CD4-positive, alpha-beta T cell treated with Interleukin-2 at 100 ng/mL for 4 hours (primary cell): Measurements from ENCODE around the gene SMCR8.
A peak's percentile ranks its signal among the peaks of the same experiment; 100 is the strongest.
"Not testable (repeated sequence)": the region's sequence is repeated elsewhere in the genome, so short reads cannot be mapped to it uniquely, and the experiment has no call there.

ENCODE experiments used
- DNase-seq: peaks from one replicate; pipeline ENCODE4 v3.0.0-alpha.2; 2020; ENCODE audit warnings: low spot score

The SMCR8 gene

GRCh38 chr17:18314731-18315561 is at the start of gene SMCR8, which contains the start of gene TOP3A:
TSS of gene SMCR8 (plus strand) at chr17:18315293. CDS start at chr17:18315790, 497 bp downstream.
TSS of gene TOP3A (minus strand) at chr17:18314994. CDS start at chr17:18314778, 216 bp downstream.
- DNase-seq, result peak; percentile 97

DNA sequence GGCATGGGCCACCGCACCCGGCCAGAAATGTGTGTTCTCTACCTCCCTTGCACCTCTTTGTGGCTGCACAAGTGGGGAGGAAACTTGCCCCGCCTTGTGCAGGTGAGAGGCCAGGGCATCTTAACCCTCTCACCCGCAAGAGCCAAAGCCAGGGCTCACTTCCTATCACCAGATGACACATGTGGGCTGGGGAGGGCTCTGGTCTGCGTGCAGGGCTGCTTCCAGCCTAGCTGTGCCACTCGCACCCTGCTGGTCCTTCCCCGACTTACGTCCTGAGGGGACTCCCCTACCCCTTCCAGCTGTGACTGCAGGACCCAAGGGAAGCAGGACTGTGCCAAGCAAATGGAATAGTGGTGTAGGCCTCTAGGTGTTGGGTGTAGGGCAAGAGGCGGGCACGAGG is 47.7 kb upstream of the SMCR8 start:
- DNase-seq, result no peak

DNA sequence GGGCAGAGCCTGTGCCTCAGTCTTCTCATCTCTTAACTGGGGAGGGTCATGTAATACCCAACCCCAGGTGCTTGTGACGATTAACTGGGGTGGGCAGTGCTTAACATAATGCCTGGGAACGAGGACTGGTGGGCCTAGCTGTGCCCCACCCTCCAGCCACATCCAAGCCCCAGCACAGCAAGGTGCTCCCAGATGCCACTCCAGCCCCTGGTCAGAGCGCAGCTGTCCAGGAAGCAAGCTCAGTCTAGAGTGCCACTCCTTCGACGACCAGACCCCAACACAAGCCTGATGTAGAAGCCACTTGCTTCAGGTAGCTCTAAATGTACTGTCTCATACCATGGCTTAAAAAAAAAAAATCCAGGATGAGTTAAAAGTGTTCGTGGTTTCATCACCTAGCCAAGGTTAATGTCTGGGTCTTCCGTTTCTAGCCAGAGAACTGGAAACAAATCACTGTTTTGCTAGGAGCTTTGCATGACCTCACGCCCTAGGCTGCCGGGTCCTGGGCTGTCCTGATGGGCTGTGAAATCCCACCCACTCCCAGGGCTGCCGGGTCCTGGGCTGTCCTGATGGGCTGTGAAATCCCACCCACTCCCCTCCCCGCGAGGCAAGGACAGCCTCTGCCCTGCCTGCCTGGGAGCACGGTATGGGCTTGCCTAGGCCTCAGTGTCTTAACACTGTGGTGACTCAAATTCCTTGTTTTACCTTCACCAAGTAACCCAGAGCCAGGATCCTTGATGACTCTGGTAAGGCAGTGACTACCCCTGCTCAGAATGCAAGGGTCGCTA is 47.0 kb upstream of the SMCR8 start:
- DNase-seq, result no peak

GRCh38 chr17:18270046-18270931 is 44.8 kb upstream of the SMCR8 start:
- DNase-seq, result no peak

GRCh38 chr17:18277076-18277475 is 38.0 kb upstream of the SMCR8 start:
- DNase-seq, result no peak

DNA sequence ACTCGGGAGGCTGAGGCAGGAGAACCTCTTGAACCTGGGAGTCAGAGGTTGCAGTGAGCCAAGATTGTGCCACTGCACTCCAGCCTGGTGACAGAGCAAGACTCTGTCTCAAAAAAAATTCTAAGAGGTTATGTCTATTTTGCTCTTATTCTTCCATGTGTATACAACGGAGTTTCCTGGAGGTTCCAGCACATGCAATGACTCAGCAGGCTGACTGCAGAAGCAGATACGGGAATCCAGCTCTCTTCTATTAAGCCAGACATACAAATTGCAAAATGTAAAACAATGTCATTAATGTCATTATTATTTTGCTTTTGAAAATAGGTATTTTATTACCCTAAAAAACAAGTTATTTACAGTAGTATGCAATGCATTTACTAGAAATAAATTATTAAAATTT is 36.2 kb upstream of the SMCR8 start:
- DNase-seq, result no peak

DNA sequence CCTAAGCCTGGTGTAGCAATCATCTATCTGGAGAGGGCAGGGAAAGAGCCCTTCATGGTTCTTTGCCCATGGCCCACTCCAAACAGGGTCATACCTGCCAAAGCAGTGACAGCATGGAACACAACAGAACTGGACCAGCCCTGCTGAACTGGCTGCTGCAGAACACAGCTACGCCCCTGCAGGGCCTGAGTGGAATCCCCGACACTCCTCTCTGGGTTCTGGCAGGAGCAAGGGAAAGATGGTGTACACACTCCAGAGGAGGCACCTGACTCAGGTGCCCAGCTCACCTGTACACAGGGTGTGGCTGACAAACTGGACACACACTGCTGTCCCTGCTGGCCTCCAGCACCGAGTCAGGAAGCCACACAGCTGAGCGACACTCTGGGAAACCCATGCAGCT is 34.8 kb upstream of the SMCR8 start:
- no peak for DNase-seq

DNA sequence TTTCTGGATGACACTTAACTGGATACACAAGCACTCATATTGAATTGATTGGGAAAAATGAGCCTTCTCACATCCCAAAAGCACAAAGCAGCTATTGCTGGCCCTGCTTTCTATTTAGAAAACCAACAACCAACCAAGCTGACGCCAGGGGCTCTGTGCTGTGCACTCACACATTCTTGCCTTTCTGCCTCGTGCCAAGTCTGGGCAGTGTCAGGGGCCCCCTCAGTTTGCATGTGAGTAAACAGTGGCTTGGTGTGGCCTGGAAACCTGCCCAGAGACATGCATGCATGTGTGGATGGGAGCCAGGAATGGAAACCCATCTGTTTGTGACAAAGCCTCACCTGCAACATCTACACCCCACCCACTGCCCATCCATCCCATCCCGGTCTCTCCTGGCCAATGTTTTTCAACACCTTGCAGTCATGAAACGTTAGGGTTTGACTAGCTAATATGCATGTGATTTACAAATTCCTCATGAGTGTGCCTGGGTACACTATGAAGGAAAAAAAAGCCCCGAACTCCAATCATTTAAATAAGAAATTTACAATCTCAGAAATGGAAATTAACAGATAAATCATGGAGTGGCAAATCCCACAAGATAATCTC is 34.2 kb upstream of the SMCR8 start:
- no peak for DNase-seq

DNA sequence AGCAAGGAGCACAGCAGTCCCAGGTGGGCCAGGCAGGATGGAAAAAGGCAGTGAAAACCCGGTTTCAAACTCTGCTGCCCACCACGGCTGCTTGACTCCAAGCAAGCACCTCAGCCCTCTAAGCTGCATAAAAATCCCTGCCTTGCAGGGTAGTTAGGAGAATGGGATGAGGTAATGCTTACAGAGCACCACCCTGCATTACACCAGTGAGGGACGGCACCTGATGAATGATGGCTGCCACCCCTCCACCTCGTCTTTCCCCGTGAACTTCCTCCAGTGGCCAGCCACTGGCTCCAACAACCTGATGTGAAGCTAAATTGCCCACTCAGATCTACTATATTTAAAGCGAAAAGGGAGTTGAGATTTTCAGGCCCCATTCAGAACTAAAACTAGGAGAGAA is 33.3 kb upstream of the SMCR8 start:
- DNase-seq, result no peak

DNA sequence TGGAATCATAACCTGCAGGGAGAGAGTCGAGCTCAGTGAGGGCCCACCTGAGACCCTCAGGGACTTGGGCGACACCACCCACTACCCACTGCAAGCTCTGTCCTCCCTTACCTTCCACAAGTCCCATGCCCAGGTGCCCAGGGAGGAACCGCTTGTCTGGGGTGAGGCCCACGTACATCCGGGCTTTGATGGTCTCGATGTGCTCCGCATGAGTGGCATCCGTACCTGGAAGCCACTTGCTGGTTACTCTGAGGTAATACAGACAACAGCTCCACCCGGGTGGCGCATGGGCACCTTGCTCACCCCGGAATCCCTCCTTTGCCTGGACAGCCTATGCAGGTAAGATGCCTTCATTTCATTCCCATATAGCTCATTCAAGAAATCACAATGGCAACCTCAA is 29.8 kb upstream of the SMCR8 start:
- no peak for DNase-seq

DNA sequence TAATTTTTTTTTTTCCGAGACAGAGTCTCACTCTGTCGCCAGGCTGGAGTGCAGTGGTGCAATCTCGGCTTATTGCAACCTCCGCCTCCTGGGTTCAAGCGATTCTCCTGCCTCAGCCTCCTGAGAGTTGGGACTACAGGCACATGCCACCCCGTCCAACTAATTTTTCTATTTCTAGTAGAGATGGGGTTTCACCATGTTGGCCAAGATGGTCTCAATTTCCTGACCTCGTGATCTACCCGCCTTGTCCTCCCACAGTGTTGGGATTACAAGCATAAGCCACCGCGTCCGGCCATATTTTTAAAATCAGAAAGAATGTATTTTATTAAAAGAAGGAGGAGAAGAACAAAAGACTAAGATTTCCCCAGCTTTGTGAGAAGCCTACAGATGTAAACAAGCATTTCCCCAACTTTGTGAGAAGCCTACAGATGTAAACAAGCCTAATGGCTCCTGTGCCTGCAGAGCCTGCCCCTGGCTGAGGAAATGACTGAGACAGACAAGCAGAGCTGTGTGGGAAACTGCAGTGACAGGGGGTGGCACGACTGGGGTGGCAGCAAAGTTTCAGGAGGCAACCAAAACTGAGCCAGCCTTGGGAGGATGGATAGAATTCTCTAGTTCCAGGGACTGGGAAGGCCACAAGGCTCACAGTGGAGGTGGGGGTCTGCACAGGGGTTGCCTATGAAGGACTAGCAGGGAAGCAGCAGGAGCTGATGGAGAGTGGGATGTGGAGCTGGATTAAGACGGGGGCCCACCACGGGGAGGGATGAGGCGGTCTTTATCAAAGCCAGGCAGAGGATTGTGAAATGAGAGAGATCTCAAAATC is 23.2 kb upstream of the SMCR8 start:
- DNase-seq, result no peak

- not testable (repeated sequence) for DNase-seq
These were observed 17.0 kb upstream of the SMCR8 start for GRCh38 chr17:18298061-18298460.

- DNase-seq, result no peak
These were observed 14.2 kb upstream of the SMCR8 start for GRCh38 chr17:18300725-18301480.

GRCh38 chr17:18303206-18303605 is 11.9 kb upstream of the SMCR8 start:
- not testable (repeated sequence) for DNase-seq

DNA sequence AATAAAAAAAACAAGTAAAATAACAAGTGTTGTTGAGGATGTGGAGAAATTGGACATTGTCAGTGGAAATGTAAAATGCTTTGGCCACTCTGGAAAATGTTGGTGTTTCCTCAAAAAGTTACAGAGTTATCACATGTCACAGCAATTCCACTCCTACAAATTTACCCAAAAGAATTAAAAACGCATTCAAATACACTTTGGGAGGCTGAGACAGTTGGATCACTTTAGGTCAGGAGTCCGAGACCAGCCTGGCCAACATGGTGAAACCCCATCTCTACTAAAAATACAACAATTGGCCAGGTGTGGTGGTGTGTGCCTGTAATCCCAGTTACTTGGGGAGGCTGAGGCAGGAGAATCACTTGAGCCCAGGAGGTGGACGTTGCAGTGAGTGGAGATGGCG is 5.9 kb upstream of the SMCR8 start:
- no peak for DNase-seq

- DNase-seq, result no peak
These were observed 898 bp upstream of the SMCR8 start for GRCh38 chr17:18314059-18314730.

GRCh38 chr17:18315562-18315922 is 449 bp downstream of the SMCR8 start:
- peak; percentile 14 for DNase-seq

GRCh38 chr17:18315961-18316360 is 868 bp downstream of the SMCR8 start:
- no peak for DNase-seq

DNA sequence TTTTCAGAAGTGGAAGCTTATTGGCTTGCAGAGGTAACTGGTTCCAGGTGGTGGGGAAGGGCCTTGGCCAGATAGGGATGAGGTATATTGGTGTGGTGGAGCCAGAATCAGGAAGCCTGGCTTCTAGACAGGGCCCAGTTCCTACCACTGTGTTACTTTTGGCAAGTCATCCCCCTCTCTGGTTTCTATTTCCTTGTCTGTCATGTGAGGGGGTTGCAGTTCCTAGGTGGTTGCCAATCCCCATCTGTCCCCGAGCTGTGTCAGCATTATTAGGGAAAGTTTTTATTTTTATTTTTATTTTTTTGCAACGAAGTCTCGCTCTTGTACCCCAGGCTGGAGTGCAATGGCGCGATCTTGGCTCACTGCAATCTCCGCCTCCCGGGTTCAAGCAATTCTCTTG is 3.0 kb downstream of the SMCR8 start:
- no peak for DNase-seq
